ENCODE data around the gene PABPC3.

PABPC3 gene

GRCh38 chr13:25064396-25064795 is 31.5 kb upstream of the PABPC3 start:
- TF ChIP-seq CTCF (IDR thresholded peaks at IDR 0.05; ENCODE audit: low read depth, low read length), result no peak
- DNase-seq (ENCODE audit: extremely low read depth, low read depth), result no peak

GRCh38 chr13:25065974-25066770 is 29.8 kb upstream of the PABPC3 start:
- no peak for DNase-seq (ENCODE audit: extremely low read depth, low read depth)

DNA sequence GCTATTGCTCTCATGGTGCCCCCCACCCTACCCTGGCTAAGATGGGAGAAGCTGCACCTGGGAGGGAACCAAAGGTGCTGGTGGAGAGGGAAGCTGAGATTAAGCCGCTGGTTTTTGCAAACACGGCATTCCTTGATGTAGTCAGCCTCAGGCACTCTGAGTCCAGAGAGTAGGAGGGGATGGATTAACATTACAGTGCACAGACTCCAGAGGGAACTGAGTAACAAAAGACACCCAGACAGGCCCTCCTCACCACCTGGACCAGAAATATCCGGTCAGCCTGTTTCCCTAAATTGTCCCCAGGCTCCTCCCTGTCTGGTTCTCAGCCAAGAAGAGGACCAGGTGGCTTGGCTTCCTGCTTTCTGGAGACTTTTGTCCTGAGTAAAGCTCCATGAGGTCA is 28.9 kb upstream of the PABPC3 start:
- TF ChIP-seq CTCF (IDR thresholded peaks at IDR 0.05; ENCODE audit: low read depth, low read length), result no peak
- no peak for DNase-seq (ENCODE audit: extremely low read depth, low read depth)

More at GRCh38 chr13:25065974-25066770, 29.8 kb upstream of the PABPC3 start:
- TF ChIP-seq CTCF (IDR thresholded peaks at IDR 0.05; ENCODE audit: low read depth, low read length), result no peak

DNA sequence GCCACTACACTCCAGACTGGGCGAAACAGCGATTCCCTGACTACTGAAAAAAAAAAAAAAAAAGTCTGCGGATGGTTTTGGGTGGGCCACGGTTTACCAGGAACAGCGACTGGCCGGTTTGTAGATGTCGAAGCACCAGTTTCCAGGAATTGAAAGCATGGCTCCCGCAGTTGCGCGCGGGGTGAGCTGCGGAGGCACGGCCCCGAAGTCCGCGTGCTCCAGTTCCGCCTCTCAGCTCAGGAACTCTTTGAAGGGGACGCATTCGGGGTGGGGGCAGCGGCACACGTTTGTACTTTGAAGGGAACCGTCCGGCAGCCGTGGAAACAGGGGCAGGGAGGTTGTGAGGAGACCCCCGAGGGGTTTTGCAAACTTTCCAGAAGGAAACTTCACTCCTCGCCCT is 27.1 kb upstream of the PABPC3 start:
- TF ChIP-seq CTCF (IDR thresholded peaks at IDR 0.05; ENCODE audit: low read depth, low read length), result no peak
- no peak for DNase-seq (ENCODE audit: extremely low read depth, low read depth)

- DNase-seq (ENCODE audit: extremely low read depth, low read depth), result no peak
- no peak for TF ChIP-seq CTCF (IDR thresholded peaks at IDR 0.05; ENCODE audit: low read depth, low read length)
These were observed 26.7 kb upstream of the PABPC3 start for GRCh38 chr13:25069236-25069635.

- no peak for DNase-seq (ENCODE audit: extremely low read depth, low read depth)
- no peak for TF ChIP-seq CTCF (IDR thresholded peaks at IDR 0.05; ENCODE audit: low read depth, low read length)
These were observed 26.0 kb upstream of the PABPC3 start for GRCh38 chr13:25069911-25070310.

- no peak for TF ChIP-seq CTCF (IDR thresholded peaks at IDR 0.05; ENCODE audit: low read depth, low read length)
- no peak for DNase-seq (ENCODE audit: extremely low read depth, low read depth)
These were observed 15.2 kb upstream of the PABPC3 start for GRCh38 chr13:25080773-25081172.
